K562 (cell line): Measurements from ENCODE around the gene ATG7. TPM values are rescaled to one million over a fixed set of nuclear protein-coding genes. Genes with fewer than 3 reads are reported as not detected.
A peak's percentile ranks its signal among the peaks of the same experiment; 100 is the strongest.

ENCODE experiments used
- ATAC-seq: fragments of 200-7000 bp; cut with Tn5 transposase; 3 replicates; pipeline ENCODE4 v1.9.1; 2020; ENCODE audit warnings: moderate library complexity
- BruUV-seq: library from RNA; stranded (reverse); fragments of 400-500 nt; replicated peaks from 2 replicates; lab custom pipeline; 2021; lab: Mats Ljungman, UMichigan
- CTCF ChIA-PET: fragments of 300-600 bp; formaldehyde crosslinking; extraction: SDS; loops from one replicate; lab custom pipeline; 2021; ENCODE audit warnings: low intra/inter-chr PET ratio; lab: Yijun Ruan, JAX
- POLR2A ChIA-PET: fragments of 300-600, 350-650 bp; sonication (Branson Sonifier 250); formaldehyde crosslinking; extraction: SDS; loops from one replicate; lab custom pipeline; 2021; ENCODE audit warnings: antibody characterized with exemption, inconsistent platforms; lab: Yijun Ruan, JAX
- DNase-seq, 4 experiments: peaks; one replicate each; pipeline versions ENCODE4 v3.0.0 to v3.0.0-alpha.2; 2011 to 2018; ENCODE audit warnings: low spot score in 3 of 4, mixed read lengths in 3 of 4; ENCODE audit errors: extremely low read depth in 1 of 4
- FAIRE-seq: peaks from 2 replicates; lab custom pipeline; 2011; peaks lifted over from hg19 to GRCh38; lab: Jason Lieb, UNC
- H2AFZ ChIP-seq: 2 replicates; pipeline ENCODE4 v1.6.0; 2011; ENCODE audit warnings: low read depth, low read length, control low read depth, inconsistent platforms
- H3K27ac ChIP-seq: fragments of 200-600 bp; 3 replicates; pipeline ENCODE4 v1.8.0; 2011; ENCODE audit warnings: low read depth, mild to moderate bottlenecking, control low read depth, inconsistent platforms, low read length, moderate library complexity, mixed read lengths; ENCODE audit errors: extremely low read depth
- H3K27me3 ChIP-seq, 2 experiments: fragments of 300-600 bp in 1 of 2; 2 replicates in 1 of 2; 3 replicates in 1 of 2; pipeline versions ENCODE4 v1.6.0 to v1.8.0; 2011; ENCODE audit warnings: inconsistent platforms in 2 of 2, low read length in 2 of 2, mild to moderate bottlenecking in 1 of 2, mixed read lengths in 1 of 2, moderate library complexity in 1 of 2; ENCODE audit not compliant: control insufficient read depth in 2 of 2, insufficient read depth in 2 of 2
- H3K36me3 ChIP-seq: fragments of 300-600 bp; 3 replicates; pipeline ENCODE4 v1.8.0; 2011; ENCODE audit warnings: mild to moderate bottlenecking, low read length, inconsistent platforms; ENCODE audit not compliant: control insufficient read depth, insufficient read depth
- H3K4me1 ChIP-seq, 2 experiments: fragments of 200-600 bp in 1 of 2; replicated peaks in 1 of 2; 2 replicates in 1 of 2; 3 replicates in 1 of 2; pipeline versions ENCODE4 v1.5.1 to v1.8.0; 2011; ENCODE audit warnings: inconsistent platforms in 2 of 2, low read length in 2 of 2, mild to moderate bottlenecking in 1 of 2, mixed read lengths in 1 of 2, moderate library complexity in 1 of 2; ENCODE audit not compliant: control insufficient read depth in 2 of 2, insufficient read depth in 2 of 2
- H3K4me2 ChIP-seq: 2 replicates; pipeline ENCODE4 v1.6.1; 2011; ENCODE audit warnings: low read length, control low read depth, inconsistent platforms, mixed read lengths; ENCODE audit not compliant: insufficient read depth
- H3K4me3 ChIP-seq: fragments of 200-600 bp; sonication (generic), shearing (Covaris generic); 2 replicates; pipeline ENCODE4 v1.5.1; 2016; ENCODE audit warnings: control low read depth, inconsistent platforms
- H3K79me2 ChIP-seq: fragments of 200-600 bp; 3 replicates; pipeline ENCODE4 v1.8.0; 2011; ENCODE audit warnings: low read length, inconsistent platforms; ENCODE audit not compliant: control insufficient read depth, insufficient read depth
- H3K9ac ChIP-seq, 2 experiments: 2 replicates each; pipeline versions ENCODE4 v1.6.0 to v1.6.1; 2011; ENCODE audit warnings: low read depth in 2 of 2, low read length in 2 of 2, control low read depth in 1 of 2, inconsistent platforms in 1 of 2, mild to moderate bottlenecking in 1 of 2, mixed read lengths in 1 of 2; ENCODE audit not compliant: insufficient read depth in 1 of 2
- H3K9me1 ChIP-seq: one replicate; pipeline ENCODE4 v1.6.0; 2011; ENCODE audit warnings: inconsistent platforms, mild to moderate bottlenecking, low read length, moderate library complexity; ENCODE audit not compliant: control insufficient read depth, insufficient read depth
- H3K9me3 ChIP-seq: replicated peaks from 2 replicates; pipeline ENCODE4 v1.5.1; 2011; ENCODE audit warnings: low read depth, low read length, inconsistent platforms; ENCODE audit not compliant: control insufficient read depth, insufficient read depth
- H4K20me1 ChIP-seq: replicated peaks from 2 replicates; pipeline ENCODE4 v1.6.1; 2011; ENCODE audit warnings: low read length, inconsistent platforms, mixed read lengths; ENCODE audit not compliant: control insufficient read depth, insufficient read depth
- ARID3A ChIP-seq: IDR thresholded peaks from 2 replicates; pipeline ENCODE4 v1.6.1; 2012; ENCODE audit warnings: low read depth, low read length, improper control_type of control experiment, borderline replicate concordance
- DNMT1 ChIP-seq: fragments of 450-650 bp; IDR thresholded peaks from 2 replicates; pipeline ENCODE4 v1.6.1; 2016; ENCODE audit warnings: antibody characterized with exemption, mild to moderate bottlenecking
- ETS2 ChIP-seq: IDR thresholded peaks from 2 replicates; pipeline ENCODE4 v1.6.1; 2016; ENCODE audit warnings: borderline replicate concordance, missing genetic modification characterization, mild to moderate bottlenecking, moderate library complexity, missing compliant biosample characterization; ENCODE audit not compliant: poor library complexity, severe bottlenecking
- FOXK2 ChIP-seq, 2 experiments: fragments of 450-650 bp; IDR thresholded peaks in 1 of 2; conservative IDR thresholded peaks in 1 of 2; 2 replicates each; pipeline ENCODE4 v1.6.1; 2016; ENCODE audit warnings: low read depth in 2 of 2, mild to moderate bottlenecking in 1 of 2
- MIER1 ChIP-seq: fragments of 450-650 bp; IDR thresholded peaks from 2 replicates; pipeline ENCODE4 v1.6.1; 2016; ENCODE audit warnings: antibody characterized with exemption, mild to moderate bottlenecking, low read depth
- MNT ChIP-seq, 2 experiments: fragments of 450-650 bp; conservative IDR thresholded peaks; 2 replicates each; pipeline ENCODE4 v1.6.1; 2017; ENCODE audit warnings: mild to moderate bottlenecking in 2 of 2, moderate library complexity in 2 of 2
- PTRF ChIP-seq: fragments of 450-650 bp; IDR thresholded peaks from 2 replicates; pipeline ENCODE4 v1.6.1; 2016; ENCODE audit warnings: mild to moderate bottlenecking, missing genetic modification characterization, missing compliant biosample characterization
- RAD21 ChIP-seq, 2 experiments: fragments of 250-450 bp in 1 of 2; fragments of 450-650 bp in 1 of 2; sonication (Bioruptor Pico) in 1 of 2; formaldehyde crosslinking in 1 of 2; IDR thresholded peaks in 1 of 2; conservative IDR thresholded peaks in 1 of 2; 2 replicates each; pipeline versions ENCODE4 v1.4.0 to v1.8.0; 2020 to 2022; ENCODE audit warnings: mild to moderate bottlenecking in 2 of 2, moderate library complexity in 1 of 2
- SAFB ChIP-seq: fragments of 200-400 bp; formaldehyde crosslinking; IDR thresholded peaks from 2 replicates; pipeline ENCODE4 v1.6.1; 2017; ENCODE audit warnings: low read depth, low read length, borderline replicate concordance
- SNIP1 ChIP-seq: fragments of 450-650 bp; IDR thresholded peaks from 2 replicates; pipeline ENCODE4 v1.7.1; 2017; ENCODE audit warnings: low read depth, mild to moderate bottlenecking
- TEAD1 ChIP-seq, 2 experiments: fragments of 450-650 bp in 1 of 2; sonication (generic) in 1 of 2; formaldehyde crosslinking; IDR thresholded peaks; 2 replicates each; pipeline versions ENCODE4 v1.4.0 to v1.8.0; 2020 to 2022; ENCODE audit warnings: mild to moderate bottlenecking in 2 of 2, missing genetic modification reagents in 1 of 2
- TEAD4 ChIP-seq, 2 experiments: sonication (generic) in 1 of 2; formaldehyde crosslinking in 1 of 2; IDR thresholded peaks; 2 replicates each; pipeline versions ENCODE4 v1.6.1 to v1.8.0; 2012 to 2022; ENCODE audit warnings: borderline replicate concordance in 1 of 2, inconsistent platforms in 1 of 2, low read length in 1 of 2, mild to moderate bottlenecking in 1 of 2, missing genetic modification reagents in 1 of 2
- WHSC1 ChIP-seq: IDR thresholded peaks from one replicate; pipeline ENCODE4 v1.6.1; 2012; ENCODE audit warnings: low read length, control low read depth, inconsistent platforms
- ZKSCAN8 ChIP-seq: fragments of 200-800 bp; sonication (Bioruptor generic); IDR thresholded peaks from 2 replicates; pipeline ENCODE4 v1.6.1; 2016; ENCODE audit warnings: missing genetic modification characterization, missing compliant biosample characterization
- ZNF134 ChIP-seq: fragments of 250-450 bp; sonication (Bioruptor Pico); conservative IDR thresholded peaks from 2 replicates; pipeline ENCODE4 v1.4.0; 2020
- ZNF311 ChIP-seq: fragments of 250-450 bp; sonication (Bioruptor Pico); IDR thresholded peaks from 2 replicates; pipeline ENCODE4 v1.4.0; 2020; ENCODE audit warnings: mild to moderate bottlenecking, moderate library complexity
- WGBS: fragments of 100-300 bp; shearing (Covaris generic); methylation state at CpG from one replicate; pipeline ENCODE4 v1.1.6; 2016; ENCODE audit warnings: low coverage, mixed read lengths; ENCODE audit not compliant: insufficient coverage; ENCODE audit errors: missing lambda C conversion rate; 5-methylcytosine and 5-hydroxymethylcytosine counted together
- in situ Hi-C: fragments of 300-500 bp; cut with MboI; formaldehyde crosslinking; loops from 4 replicates; pipeline ENCODE4 v1.15.0; 2018; ENCODE audit warnings: inconsistent platforms, mixed read lengths
- intact Hi-C: fragments of 100-400 bp; cut with micrococcal nuclease; formaldehyde crosslinking; loops from 2 replicates; pipeline ENCODE4 v1.14.2; 2022
- polyA plus RNA-seq, 8 experiments: library from polyadenylated mRNA; depleted of rRNA in 4 of 8; stranded (reverse) in 5 of 8; unstranded in 3 of 8; fragments of >200 nt; fragmentation: Nextera tagmentation in 2 of 8; fragmentation: Illumina TruSeq in 1 of 8; extraction: Ambion mirVana in 2 of 8; extraction: Trizol in 1 of 8; gene quantifications; 2 replicates each; pipeline versions ENCODE4 v1.2.1 to v1.2.3, GENCODE V29; 2011 to 2014; ENCODE audit warnings: inconsistent platforms in 1 of 8, missing spikeins in 1 of 8
- total RNA-seq, 7 experiments: library from RNA; depleted of rRNA in 6 of 7; stranded (reverse); fragments of >200 nt in 6 of 7; fragmentation: Illumina TruSeq in 2 of 7; extraction: Trizol in 2 of 7; gene quantifications; 2 replicates each; pipeline versions ENCODE4 v1.2.1 to v1.2.3, GENCODE V29; 2011 to 2021; ENCODE audit warnings: low replicate concordance in 1 of 7

ATG7 gene
- total and polyA plus RNA-seq, 9 of the 15 experiments (the other 6 are each of a cell fraction or from before 2014, with no cell fraction given): 18.3 to 45.3 (median 33.6) TPM

GRCh38 chr3:11331101-11331500 lies 58.9 kb downstream of the ATG7 start (continued):
- TF ChIP-seq SAFB: no peak

GRCh38 chr3:11335056-11335608 lies 62.9 kb downstream of the ATG7 start:
- ChIA-PET CTCF (interaction anchor here (0.9 to 1.9 kb wide), 2 partner anchors 98 to 275 kb away, joined by 3 to 29 read pairs; no protein-coding TSS in a partner anchor), POLR2A (interaction anchor here (0.6 to 1.8 kb wide), 6 partner anchors 11 to 100 kb away, joined by 3 to 7 read pairs (median 4); no protein-coding TSS in a partner anchor)
- H3K9me3 ChIP-seq: no peaks in the 10 kb centered on the region
- ATAC-seq: peak; percentile 94
- H3K9ac ChIP-seq: no peak overlapping the region
- peak; percentile 44 to 70 (median 52) for DNase-seq
- H3K4me3 ChIP-seq: no peak overlapping the region
- no peak overlapping the region for H3K27ac ChIP-seq
- H3K9me1 ChIP-seq: no peaks in the 10 kb centered on the region
- no peaks in the 10 kb centered on the region for H3K79me2 ChIP-seq
- H3K36me3 ChIP-seq: peaks cover 10% of the 10 kb centered on the region; the same call in 2 of the 3 replicates
- no peak overlapping the region for H3K4me2 ChIP-seq
- H4K20me1 ChIP-seq: no peaks in the 10 kb centered on the region
- H3K27me3 ChIP-seq: no peaks in the 10 kb centered on the region
- WGBS: 17% methylated on average over 4 of the region's 4 CpGs
- peak; percentile 92 for FAIRE-seq
- in situ Hi-C loops (loop anchor here (5.0 kb wide), 1 partner anchor 103 kb away; no protein-coding TSS in a partner anchor), intact Hi-C loops (loop anchor here (1.0 kb wide), 3 partner anchors 75 to 275 kb away; no protein-coding TSS in a partner anchor)
- no TSS peak for BruUV-seq
- H2AFZ ChIP-seq: no peak overlapping the region
- no peaks in the 10 kb centered on the region for H3K4me1 ChIP-seq
- TF ChIP-seq ZNF311 (CRISPR knock-in tag) (no peak), MNT (conservative IDR thresholded peaks at IDR 0.05) (no peak), ETS2 (tag) (no peak), RAD21 (CRISPR knock-in tag; conservative IDR thresholded peaks at IDR 0.05 in 1 of 2, IDR thresholded peaks at IDR 0.05 in 1 of 2) (peak; percentile 90 to 97), ZKSCAN8 (CRISPR knock-in tag) (no peak), ARID3A (no peak), ZNF134 (CRISPR knock-in tag) (no peak), DNMT1 (no peak), SNIP1 (no peak), TEAD1 (CRISPR knock-in tag; IDR thresholded peaks at IDR 0.05) (no peak), MIER1 (no peak), WHSC1 (no peak), FOXK2 (conservative IDR thresholded peaks at IDR 0.05 in 1 of 2, IDR thresholded peaks at IDR 0.05 in 1 of 2; ENCODE audit: low read depth in 2 of 2) (no peak), TEAD4 (IDR thresholded peaks at IDR 0.05; ENCODE audit: low read length) (0 out of 2 replicates have a peak, but pooled peaks have one; percentile 25), TEAD4 (CRISPR knock-in tag; IDR thresholded peaks at IDR 0.05; ENCODE audit: borderline replicate concordance) (no peak), PTRF (no peak)
